ENCODE results near the gene CCDC85C. TPM values are rescaled to one million over a fixed set of nuclear protein-coding genes. Genes with fewer than 3 reads are reported as not detected.

Gene CCDC85C
- total and polyA plus RNA-seq, 9 donors, result 2.1 to 28.4 (median 13.1) TPM

DNA sequence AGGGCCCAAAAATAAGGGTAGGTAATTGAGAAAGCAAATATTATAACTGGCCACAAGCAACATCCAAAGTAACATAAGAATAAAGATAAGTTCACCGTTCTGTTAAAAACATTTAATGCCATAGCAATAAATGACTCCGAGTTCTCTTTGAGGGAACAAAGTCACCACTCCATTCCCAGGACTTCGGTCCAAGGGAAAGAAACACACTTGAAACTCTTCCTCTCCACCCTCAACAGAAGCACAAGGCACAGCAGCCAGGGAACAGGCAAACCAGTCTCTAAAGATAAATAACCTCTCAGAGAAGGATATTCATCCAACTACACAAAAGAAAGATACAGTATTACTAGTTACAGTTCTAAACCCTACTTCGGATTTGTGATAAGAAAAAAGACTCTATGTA, 125.9 kb downstream of the CCDC85C start:
- no peak for DNase-seq
- no peak overlapping the region for H3K4me3 ChIP-seq
- H3K36me3 ChIP-seq, result no peaks in the 10 kb centered on the region
- H3K27me3 ChIP-seq, result no peaks in the 10 kb centered on the region
- 60 to 74% (median 67%) methylated on average over 4 of the region's 4 CpGs for WGBS, 3 donors
- no peak overlapping the region for H3K27ac ChIP-seq
- TF ChIP-seq POLR2A (IDR thresholded peaks at IDR 0.05), result no peak
- H3K9me3 ChIP-seq, result no peaks in the 10 kb centered on the region
- peaks cover 5% of the 10 kb centered on the region for H3K4me1 ChIP-seq (ENCODE audit: insufficient read depth)
- intact Hi-C loops (cut with DNase I), result no loop called here

DNA sequence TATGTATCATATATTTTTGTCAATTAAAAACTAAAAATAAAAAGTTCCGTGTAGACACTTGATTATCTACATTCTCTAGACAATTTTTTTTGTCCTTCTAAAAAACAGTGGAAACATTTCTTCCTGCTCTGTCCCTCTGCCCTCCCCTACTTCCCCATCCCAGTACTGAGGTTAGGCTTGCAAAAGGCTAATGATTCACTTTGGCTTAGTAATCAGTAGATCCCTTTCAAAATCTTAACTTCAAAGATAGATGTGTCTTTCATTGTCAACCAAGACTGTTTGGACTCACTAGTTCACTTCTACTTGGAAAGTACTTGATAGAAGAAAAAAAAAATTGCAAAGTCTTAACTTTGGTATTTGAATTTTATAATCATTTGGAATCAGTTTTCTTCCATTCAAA, 127.1 kb downstream of the CCDC85C start:
- Histone ChIP-seq H3K9me3 (no peaks in the 10 kb centered on the region), H3K27ac (no peak overlapping the region), H3K4me1 (ENCODE audit: insufficient read depth) (peaks cover 4% of the 10 kb centered on the region), H3K4me3 (no peak overlapping the region), H3K36me3 (no peaks in the 10 kb centered on the region), H3K27me3 (no peaks in the 10 kb centered on the region)
- DNase-seq, result no peak
- WGBS, 3 donors, result 63 to 79% (median 69%) methylated on average over 1 of the region's 1 CpG
- TF ChIP-seq POLR2A (IDR thresholded peaks at IDR 0.05), result no peak
- TF ChIP-seq, protein P1, sequence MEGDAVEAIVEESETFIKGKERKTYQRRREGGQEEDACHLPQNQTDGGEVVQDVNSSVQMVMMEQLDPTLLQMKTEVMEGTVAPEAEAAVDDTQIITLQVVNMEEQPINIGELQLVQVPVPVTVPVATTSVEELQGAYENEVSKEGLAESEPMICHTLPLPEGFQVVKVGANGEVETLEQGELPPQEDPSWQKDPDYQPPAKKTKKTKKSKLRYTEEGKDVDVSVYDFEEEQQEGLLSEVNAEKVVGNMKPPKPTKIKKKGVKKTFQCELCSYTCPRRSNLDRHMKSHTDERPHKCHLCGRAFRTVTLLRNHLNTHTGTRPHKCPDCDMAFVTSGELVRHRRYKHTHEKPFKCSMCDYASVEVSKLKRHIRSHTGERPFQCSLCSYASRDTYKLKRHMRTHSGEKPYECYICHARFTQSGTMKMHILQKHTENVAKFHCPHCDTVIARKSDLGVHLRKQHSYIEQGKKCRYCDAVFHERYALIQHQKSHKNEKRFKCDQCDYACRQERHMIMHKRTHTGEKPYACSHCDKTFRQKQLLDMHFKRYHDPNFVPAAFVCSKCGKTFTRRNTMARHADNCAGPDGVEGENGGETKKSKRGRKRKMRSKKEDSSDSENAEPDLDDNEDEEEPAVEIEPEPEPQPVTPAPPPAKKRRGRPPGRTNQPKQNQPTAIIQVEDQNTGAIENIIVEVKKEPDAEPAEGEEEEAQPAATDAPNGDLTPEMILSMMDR (IDR thresholded peaks at IDR 0.05), result no peak
- no peak for TF ChIP-seq EP300 (IDR thresholded peaks at IDR 0.05)
- intact Hi-C loops (cut with DNase I), result no loop called here

DNA sequence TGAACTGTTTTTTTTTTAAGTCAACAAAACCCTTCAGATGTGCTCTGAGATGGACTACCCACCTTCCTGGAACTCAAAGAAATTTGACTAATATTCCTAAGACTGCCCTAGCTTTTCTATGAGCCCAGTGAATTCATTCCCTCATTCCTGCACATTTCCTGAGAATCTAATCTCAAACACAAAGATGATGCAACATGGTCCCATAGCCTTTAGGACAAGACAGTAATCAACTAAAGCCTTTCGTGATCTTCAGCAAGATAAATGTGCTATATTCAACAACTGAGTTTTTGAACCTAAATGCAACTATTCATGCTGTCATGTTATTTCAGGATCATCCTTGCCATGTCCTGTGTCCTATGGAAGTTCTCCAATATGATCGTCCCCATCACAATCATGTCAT, 128.3 kb downstream of the CCDC85C start:
- H3K27ac ChIP-seq, result no peak overlapping the region
- WGBS, 3 donors, result 83 to 90% (median 86%) methylated on average over 2 of the region's 2 CpGs

DNA sequence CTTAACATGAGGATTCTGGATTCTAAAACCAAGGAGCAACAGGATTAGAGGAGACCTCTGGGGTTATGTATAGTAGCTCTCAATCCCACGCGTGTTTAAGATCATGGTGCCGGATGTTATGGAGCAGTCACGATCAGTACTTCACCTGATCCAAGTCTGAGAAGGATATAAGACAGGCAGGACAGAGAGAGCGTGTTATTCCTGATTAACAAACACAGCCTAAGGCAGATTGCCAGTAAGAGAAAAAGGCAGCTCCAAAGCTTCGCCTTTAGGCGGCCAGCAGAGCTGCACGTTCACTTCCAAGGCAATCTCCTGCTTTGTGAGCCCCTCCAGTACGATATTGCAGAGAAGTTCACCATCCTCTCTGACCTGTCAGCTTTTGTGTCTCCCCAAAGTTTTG, 128.8 kb downstream of the CCDC85C start:
- WGBS, 3 donors, result 7 to 20% (median 11%) methylated on average over 9 of the region's 9 CpGs
- no peak for DNase-seq
- intact Hi-C loops (cut with DNase I), result no loop called here
- H3K4me1 ChIP-seq (ENCODE audit: insufficient read depth), result peaks cover 4% of the 10 kb centered on the region
- H3K27me3 ChIP-seq, result no peaks in the 10 kb centered on the region
- H3K36me3 ChIP-seq, result no peaks in the 10 kb centered on the region
- no peaks in the 10 kb centered on the region for H3K9me3 ChIP-seq
- TF ChIP-seq, protein P1 (IDR thresholded peaks at IDR 0.05), result no peak
- TF ChIP-seq POLR2A (IDR thresholded peaks at IDR 0.05) (no peak), EP300 (IDR thresholded peaks at IDR 0.05) (no peak)
- no peak overlapping the region for H3K27ac ChIP-seq
- no peak overlapping the region for H3K4me3 ChIP-seq

More for the DNA sequence above, 128.3 kb downstream of the CCDC85C start:
- peaks cover 4% of the 10 kb centered on the region for H3K4me1 ChIP-seq (ENCODE audit: insufficient read depth)
- no peaks in the 10 kb centered on the region for H3K9me3 ChIP-seq
- no peak for DNase-seq
- TF ChIP-seq POLR2A (IDR thresholded peaks at IDR 0.05), result no peak
- TF ChIP-seq EP300 (IDR thresholded peaks at IDR 0.05), result no peak
- TF ChIP-seq, protein P1 (IDR thresholded peaks at IDR 0.05), result no peak
- H3K36me3 ChIP-seq, result no peaks in the 10 kb centered on the region
- intact Hi-C loops (cut with DNase I), result no loop called here
- H3K27me3 ChIP-seq, result no peaks in the 10 kb centered on the region
- H3K4me3 ChIP-seq, result no peak overlapping the region

DNA sequence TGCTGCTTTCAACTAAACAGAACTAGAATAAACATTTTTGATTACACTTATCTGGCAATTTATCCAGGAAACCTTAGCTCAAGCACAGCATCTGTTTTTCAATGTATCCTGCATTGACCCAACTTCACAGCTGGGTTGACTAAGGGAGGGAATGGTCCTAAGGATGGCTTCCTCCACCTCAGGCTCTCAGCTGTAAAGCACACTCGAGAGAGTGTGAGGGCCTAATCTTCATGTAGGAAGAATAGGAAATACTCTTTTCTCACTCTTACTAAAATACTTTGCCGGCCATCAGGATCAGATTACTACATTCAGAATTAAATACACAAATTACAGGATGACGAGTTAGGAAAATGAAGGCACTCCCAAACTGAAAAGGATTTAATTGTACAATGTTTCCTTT, 130.5 kb downstream of the CCDC85C start:
- 67 to 76% (median 75%) methylated on average over 3 of the region's 3 CpGs for WGBS, 3 donors
- no peak for DNase-seq
- H3K27ac ChIP-seq, result no peak overlapping the region
- H3K4me3 ChIP-seq, result no peak overlapping the region
- intact Hi-C loops (cut with DNase I), result no loop called here
- H3K27me3 ChIP-seq, result no peaks in the 10 kb centered on the region
- TF ChIP-seq, protein P1 (IDR thresholded peaks at IDR 0.05), result no peak
- TF ChIP-seq EP300 (IDR thresholded peaks at IDR 0.05) (no peak), POLR2A (IDR thresholded peaks at IDR 0.05) (no peak)
- peaks cover 1% of the 10 kb centered on the region for H3K4me1 ChIP-seq (ENCODE audit: insufficient read depth)
- H3K36me3 ChIP-seq, result no peaks in the 10 kb centered on the region
- no peaks in the 10 kb centered on the region for H3K9me3 ChIP-seq

Measured in ovary (tissue), 9 donors.